Vagina (tissue), 2 donors: ENCODE data around the gene OR2M3. TPM values are rescaled to one million over a fixed set of nuclear protein-coding genes. Genes with fewer than 3 reads are reported as not detected.

Source experiments
- DNase-seq, 2 donors: peaks; one replicate each; pipeline ENCODE4 v3.0.0-alpha.2; 2017; ENCODE audit errors: extremely low spot score in 2 of 2
- H3K27ac ChIP-seq: fragments of 200-600 bp; sonication (generic); one replicate; pipeline ENCODE4 v1.5.1; 2019
- H3K27me3 ChIP-seq: fragments of 200-600 bp; sonication (generic); one replicate; pipeline ENCODE4 v1.5.1; 2019
- H3K36me3 ChIP-seq, 2 donors: fragments of 200-600 bp; sonication (generic); one replicate each; pipeline ENCODE4 v1.5.1; 2017 to 2019
- H3K4me1 ChIP-seq: fragments of 200-600 bp; sonication (generic); one replicate; pipeline ENCODE4 v1.5.1; 2019
- H3K4me3 ChIP-seq, 2 donors: fragments of 200-600 bp; sonication (generic); 1 replicate in 1 of 2; 2 replicates in 1 of 2; pipeline ENCODE4 v1.5.1; 2016 to 2019
- H3K9me3 ChIP-seq: fragments of 200-600 bp; sonication (generic); one replicate; pipeline ENCODE4 v1.5.1; 2019
- CTCF ChIP-seq, 3 experiments: fragments of 450-650 bp in 2 of 3; fragments of 200-600 bp in 1 of 3; sonication (generic) in 1 of 3; IDR thresholded peaks; one replicate each; pipeline ENCODE4 v1.5.1; 2017 to 2019; ENCODE audit warnings: antibody characterized with exemption in 3 of 3, mild to moderate bottlenecking in 2 of 3, moderate library complexity in 2 of 3
- POLR2A ChIP-seq, 2 donors: fragments of 450-650 bp; IDR thresholded peaks; one replicate each; pipeline ENCODE4 v1.6.1; 2017; ENCODE audit warnings: antibody characterized with exemption in 2 of 2, mild to moderate bottlenecking in 2 of 2, moderate library complexity in 2 of 2
- POLR2AphosphoS5 ChIP-seq, 2 donors: sonication (generic); formaldehyde crosslinking; IDR thresholded peaks; one replicate each; pipeline ENCODE4 v1.9.0; 2017; ENCODE audit warnings: antibody characterized with exemption in 2 of 2, mild to moderate bottlenecking in 2 of 2, low read depth in 1 of 2; ENCODE audit not compliant: insufficient read depth in 1 of 2
- intact Hi-C: fragments of 100-400 bp; cut with DNase I; formaldehyde crosslinking; loops from one replicate; pipeline ENCODE4 v1.15.1; 2023
- total RNA-seq: library from RNA; depleted of rRNA; stranded (reverse); fragments of >200 nt; gene quantifications from one replicate; pipeline ENCODE4 v1.2.3, GENCODE V29; 2016

OR2M3 gene, protein sequence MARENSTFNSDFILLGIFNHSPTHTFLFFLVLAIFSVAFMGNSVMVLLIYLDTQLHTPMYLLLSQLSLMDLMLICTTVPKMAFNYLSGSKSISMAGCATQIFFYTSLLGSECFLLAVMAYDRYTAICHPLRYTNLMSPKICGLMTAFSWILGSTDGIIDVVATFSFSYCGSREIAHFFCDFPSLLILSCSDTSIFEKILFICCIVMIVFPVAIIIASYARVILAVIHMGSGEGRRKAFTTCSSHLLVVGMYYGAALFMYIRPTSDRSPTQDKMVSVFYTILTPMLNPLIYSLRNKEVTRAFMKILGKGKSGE
- not detected for total RNA-seq

DNA sequence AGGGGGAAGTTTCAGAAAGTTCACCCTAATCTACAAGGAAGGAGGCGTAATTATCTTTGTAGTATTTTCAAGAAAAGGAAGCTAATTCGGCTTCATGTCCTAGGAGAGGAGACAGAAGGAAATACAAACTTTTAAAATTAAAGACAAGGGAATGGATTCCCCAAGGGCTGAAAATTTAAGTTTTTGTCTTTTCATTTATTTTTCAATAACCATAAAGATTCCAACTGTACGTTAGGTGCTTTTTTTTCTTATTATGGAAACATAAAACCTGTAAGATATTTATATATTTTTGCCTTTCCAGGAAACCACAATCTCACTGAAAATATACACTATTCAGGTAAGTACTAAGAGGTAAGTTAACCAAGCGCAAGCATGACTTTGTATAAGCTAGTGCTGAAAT, at the start of gene OR2M3:
Gene OR2M3 (plus strand): TSS at position 301 of the 400 bp plus-strand sequence. CDS start 5,803 bp downstream, outside the sequence.
- H3K36me3 ChIP-seq, result no peaks in the 10 kb centered on the region
- no peaks in the 10 kb centered on the region for H3K27me3 ChIP-seq
- intact Hi-C loops, result no loop called here
- H3K9me3 ChIP-seq, result no peaks in the 10 kb centered on the region
- no peak for DNase-seq
- no peak within 1 kb of the TSS for H3K4me3 ChIP-seq
- no peaks in the 10 kb centered on the region for H3K4me1 ChIP-seq
- no peak for TF ChIP-seq POLR2AphosphoS5 (IDR thresholded peaks at IDR 0.05; ENCODE audit: insufficient read depth in 1 of 2, low read depth in 1 of 2)
- TF ChIP-seq CTCF (IDR thresholded peaks at IDR 0.05), result no peak
- TF ChIP-seq POLR2A (IDR thresholded peaks at IDR 0.05), result no peak
- H3K27ac ChIP-seq, result no peak within 1 kb of the TSS

GRCh38 chr1:248152056-248152827, 44.8 kb upstream of the OR2M3 start:
- no peak for DNase-seq
- H3K9me3 ChIP-seq, result no peaks in the 10 kb centered on the region
- TF ChIP-seq CTCF (IDR thresholded peaks at IDR 0.05) (no peak), POLR2AphosphoS5 (IDR thresholded peaks at IDR 0.05; ENCODE audit: insufficient read depth in 1 of 2, low read depth in 1 of 2) (no peak), POLR2A (IDR thresholded peaks at IDR 0.05) (no peak)
- intact Hi-C loops, result no loop called here
- H3K4me3 ChIP-seq, result no peak overlapping the region
- H3K36me3 ChIP-seq, result no peaks in the 10 kb centered on the region
- no peaks in the 10 kb centered on the region for H3K27me3 ChIP-seq
- no peaks in the 10 kb centered on the region for H3K4me1 ChIP-seq
- H3K27ac ChIP-seq, result no peak overlapping the region

GRCh38 chr1:248155927-248156326, 41.1 kb upstream of the OR2M3 start:
- intact Hi-C loops, result no loop called here
- DNase-seq, result no peak

GRCh38 chr1:248158758-248159157, 38.3 kb upstream of the OR2M3 start:
- DNase-seq, result no peak
- Histone ChIP-seq H3K4me3 (no peak overlapping the region), H3K27ac (no peak overlapping the region), H3K27me3 (no peaks in the 10 kb centered on the region), H3K36me3 (no peaks in the 10 kb centered on the region), H3K9me3 (no peaks in the 10 kb centered on the region), H3K4me1 (no peaks in the 10 kb centered on the region)
- intact Hi-C loops, result no loop called here
- TF ChIP-seq POLR2AphosphoS5 (IDR thresholded peaks at IDR 0.05; ENCODE audit: insufficient read depth in 1 of 2, low read depth in 1 of 2) (no peak), POLR2A (IDR thresholded peaks at IDR 0.05) (no peak), CTCF (IDR thresholded peaks at IDR 0.05) (no peak)

More at GRCh38 chr1:248155927-248156326, 41.1 kb upstream of the OR2M3 start:
- Histone ChIP-seq H3K27ac (no peak overlapping the region), H3K27me3 (no peaks in the 10 kb centered on the region), H3K4me1 (no peaks in the 10 kb centered on the region), H3K4me3 (no peak overlapping the region), H3K36me3 (no peaks in the 10 kb centered on the region), H3K9me3 (no peaks in the 10 kb centered on the region)
- TF ChIP-seq POLR2AphosphoS5 (IDR thresholded peaks at IDR 0.05; ENCODE audit: insufficient read depth in 1 of 2, low read depth in 1 of 2) (no peak), CTCF (IDR thresholded peaks at IDR 0.05) (no peak), POLR2A (IDR thresholded peaks at IDR 0.05) (no peak)

DNA sequence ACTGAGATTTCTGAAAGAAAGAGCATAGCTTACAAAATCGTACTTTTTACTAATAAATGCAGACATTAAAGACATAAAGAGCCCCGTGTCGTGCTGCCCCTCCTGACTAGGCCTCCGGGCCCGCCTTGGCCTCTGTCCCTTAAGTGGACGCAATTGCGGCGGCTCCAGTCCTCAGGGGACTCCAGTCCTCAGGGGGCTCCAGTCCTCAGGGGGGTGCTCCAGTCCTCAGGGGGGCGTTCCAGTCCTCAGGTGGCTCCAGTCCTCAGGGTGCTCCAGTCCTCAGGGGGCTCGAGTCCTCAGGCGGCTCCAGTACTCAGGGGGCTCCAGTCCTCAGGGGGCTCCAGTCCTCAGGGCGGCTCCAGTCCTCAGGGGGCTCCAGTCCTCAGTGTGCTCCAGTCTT, 33.0 kb upstream of the OR2M3 start:
- H3K27me3 ChIP-seq, result no peaks in the 10 kb centered on the region
- DNase-seq, result no peak
- no peak overlapping the region for H3K4me3 ChIP-seq
- H3K36me3 ChIP-seq, result no peaks in the 10 kb centered on the region
- TF ChIP-seq POLR2A (IDR thresholded peaks at IDR 0.05), result no peak
- TF ChIP-seq POLR2AphosphoS5 (IDR thresholded peaks at IDR 0.05; ENCODE audit: insufficient read depth in 1 of 2, low read depth in 1 of 2), result no peak
- TF ChIP-seq CTCF (IDR thresholded peaks at IDR 0.05), result no peak
- intact Hi-C loops, result no loop called here
- no peaks in the 10 kb centered on the region for H3K4me1 ChIP-seq
- no peaks in the 10 kb centered on the region for H3K9me3 ChIP-seq
- H3K27ac ChIP-seq, result no peak overlapping the region
